HG02588 (cell line): ENCODE data around the gene SPEM1.
A peak's percentile ranks its signal among the peaks of the same experiment; 100 is the strongest.

Source experiments
- ATAC-seq: cut with Tn5 transposase; IDR thresholded peaks from one replicate; pipeline ENCODE4 v1.9.1; 2021; ENCODE audit warnings: mild to moderate bottlenecking, moderate library complexity; ENCODE audit not compliant: unreplicated experiment

The SPEM1 gene

DNA sequence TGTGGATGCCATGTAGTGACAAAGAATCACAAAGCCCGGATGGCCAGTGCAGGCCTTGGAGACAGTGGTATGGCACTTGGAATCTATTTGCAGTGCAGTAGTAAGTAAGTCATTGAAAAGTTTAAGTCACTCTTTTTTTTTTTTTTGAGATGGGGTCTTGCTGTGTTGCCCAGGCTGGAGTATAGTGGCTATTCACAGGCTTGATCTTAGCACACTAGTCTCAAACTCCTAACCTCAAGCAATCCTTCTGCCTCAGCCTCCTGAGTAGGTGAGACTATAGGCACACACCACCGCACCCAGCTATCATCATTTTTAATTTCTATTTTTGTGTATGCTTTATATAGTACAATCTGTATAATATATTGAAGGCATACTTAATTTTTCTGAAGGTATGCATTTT, 21.5 kb upstream of the SPEM1 start:
- ATAC-seq = no peak

- ATAC-seq = no peak
Measured at GRCh38 chr17:7403043-7403726, 16.9 kb upstream of the SPEM1 start.

DNA sequence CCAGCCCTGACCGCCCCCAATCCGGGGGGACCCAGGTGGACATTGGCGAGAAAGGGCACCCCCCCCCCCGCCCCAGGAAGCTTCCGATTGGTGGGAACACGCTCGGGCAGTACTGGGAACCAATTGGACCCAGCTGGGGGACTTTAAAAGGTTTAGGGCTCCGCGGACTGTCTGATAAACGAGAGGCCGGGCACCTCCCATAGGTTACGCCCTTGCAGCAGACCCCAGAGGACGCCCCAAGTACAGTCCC, 16.5 kb upstream of the SPEM1 start:
- no peak for ATAC-seq

DNA sequence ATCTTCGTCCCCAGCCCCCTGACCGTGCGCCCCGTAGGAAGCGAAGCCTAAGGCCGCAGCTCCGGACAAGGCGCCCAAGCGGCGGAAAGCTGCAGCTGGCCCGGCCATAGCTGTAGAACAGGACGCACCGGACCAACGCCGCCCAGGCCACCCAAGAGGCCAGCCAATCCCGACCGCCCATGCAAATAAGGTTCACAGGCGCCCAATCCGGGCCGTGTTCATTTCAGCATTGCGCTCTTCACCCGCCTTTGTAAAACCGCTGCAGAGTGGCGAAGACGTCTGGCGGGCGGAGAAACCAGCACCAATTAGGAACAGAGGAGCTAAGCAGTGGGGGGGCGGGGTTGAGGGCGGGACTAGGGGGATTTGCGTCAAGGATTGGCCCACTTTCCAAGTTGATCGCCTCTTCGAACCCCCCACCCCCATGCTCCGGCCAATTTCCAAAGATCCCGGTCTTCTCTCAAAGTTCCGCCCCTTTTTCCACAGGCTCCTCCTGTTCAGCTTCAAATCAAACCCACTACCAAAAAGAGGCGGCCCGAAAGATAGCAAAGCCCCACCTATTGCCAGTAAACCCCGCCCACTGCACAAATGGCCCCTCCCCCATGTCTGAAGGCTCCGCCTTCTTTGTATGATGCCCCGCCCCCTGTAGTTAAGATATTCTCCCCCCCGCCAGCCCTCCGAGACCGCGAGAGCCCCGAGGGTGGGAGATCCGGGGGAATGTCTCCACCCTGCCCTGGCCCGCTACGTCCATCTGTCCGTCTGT, 16.0 kb upstream of the SPEM1 start, which contains the start of gene TMEM256:
Gene TMEM256, minus strand, starts transcription at position 121 of the 760 bp plus-strand sequence. Its CDS starts 13 bp downstream, at position 108.
- ATAC-seq = peak; percentile 92

GRCh38 chr17:7404737-7405349, 15.3 kb upstream of the SPEM1 start:
- peak; percentile 13 for ATAC-seq

DNA sequence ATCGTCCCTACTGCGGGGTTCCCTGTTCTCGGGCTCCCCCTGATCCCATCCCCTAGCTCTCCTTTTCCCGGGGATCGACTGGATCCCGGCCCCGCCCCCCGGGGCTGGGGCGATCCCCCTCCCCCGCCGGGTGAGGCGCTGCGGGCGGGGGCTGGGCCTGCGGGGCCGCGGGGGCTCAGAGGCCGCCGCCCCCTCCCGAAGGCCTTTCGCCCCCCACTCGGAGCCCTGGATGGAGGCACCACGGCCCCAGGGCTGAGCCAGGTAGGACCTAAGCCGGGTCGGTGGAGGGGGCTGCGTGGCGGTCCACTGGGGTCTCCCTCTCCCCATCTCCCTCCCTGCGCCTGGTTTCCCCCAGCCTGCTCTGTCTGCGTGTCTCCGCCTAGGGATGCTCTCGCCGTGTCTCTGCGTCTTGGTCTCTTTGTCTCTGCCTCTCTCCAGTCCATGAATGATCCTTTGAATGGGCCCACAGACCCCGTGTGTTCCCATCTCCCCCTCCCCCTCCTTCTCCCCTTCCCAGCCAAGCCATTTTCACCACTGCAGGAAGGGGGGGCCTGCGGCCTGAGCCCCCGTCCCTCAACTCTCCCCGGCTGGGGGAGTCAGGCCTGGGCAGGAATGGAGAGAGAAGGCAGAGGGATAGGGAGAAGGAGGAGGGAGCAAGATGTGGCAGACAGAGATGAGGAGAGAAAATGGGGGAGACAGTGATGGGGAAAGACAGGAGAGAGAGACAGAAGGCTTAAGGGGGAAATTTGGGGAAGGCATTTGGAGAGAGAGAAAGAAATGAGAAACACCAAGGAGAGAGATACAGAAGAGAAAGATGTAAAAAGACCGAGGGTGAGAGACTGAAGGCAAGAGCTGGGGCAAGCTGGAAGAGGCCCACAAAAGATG, 14.5 kb upstream of the SPEM1 start:
- ATAC-seq = no peak

- no peak for ATAC-seq
Measured at GRCh38 chr17:7406235-7406825, 13.8 kb upstream of the SPEM1 start.

DNA sequence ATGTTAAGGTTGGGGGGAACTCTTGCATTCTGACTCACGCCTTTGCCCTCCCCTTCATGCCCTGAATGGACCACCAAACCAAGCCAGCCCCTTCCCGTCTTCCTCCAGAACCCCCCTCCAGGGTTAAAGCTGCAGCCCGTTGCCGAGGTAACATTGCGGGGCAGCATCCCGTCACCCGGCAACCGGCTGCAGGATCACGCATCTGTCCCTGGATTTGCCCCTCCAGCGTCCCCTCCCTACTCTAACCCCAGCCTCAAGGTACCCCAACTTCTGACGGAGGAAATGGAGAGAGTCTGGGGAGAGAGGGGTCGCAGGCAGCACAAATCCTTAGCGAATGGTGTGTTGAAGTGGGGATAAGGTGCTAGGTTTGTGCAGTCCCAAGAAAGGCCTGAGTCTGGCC, 13.0 kb upstream of the SPEM1 start:
- no peak for ATAC-seq

DNA sequence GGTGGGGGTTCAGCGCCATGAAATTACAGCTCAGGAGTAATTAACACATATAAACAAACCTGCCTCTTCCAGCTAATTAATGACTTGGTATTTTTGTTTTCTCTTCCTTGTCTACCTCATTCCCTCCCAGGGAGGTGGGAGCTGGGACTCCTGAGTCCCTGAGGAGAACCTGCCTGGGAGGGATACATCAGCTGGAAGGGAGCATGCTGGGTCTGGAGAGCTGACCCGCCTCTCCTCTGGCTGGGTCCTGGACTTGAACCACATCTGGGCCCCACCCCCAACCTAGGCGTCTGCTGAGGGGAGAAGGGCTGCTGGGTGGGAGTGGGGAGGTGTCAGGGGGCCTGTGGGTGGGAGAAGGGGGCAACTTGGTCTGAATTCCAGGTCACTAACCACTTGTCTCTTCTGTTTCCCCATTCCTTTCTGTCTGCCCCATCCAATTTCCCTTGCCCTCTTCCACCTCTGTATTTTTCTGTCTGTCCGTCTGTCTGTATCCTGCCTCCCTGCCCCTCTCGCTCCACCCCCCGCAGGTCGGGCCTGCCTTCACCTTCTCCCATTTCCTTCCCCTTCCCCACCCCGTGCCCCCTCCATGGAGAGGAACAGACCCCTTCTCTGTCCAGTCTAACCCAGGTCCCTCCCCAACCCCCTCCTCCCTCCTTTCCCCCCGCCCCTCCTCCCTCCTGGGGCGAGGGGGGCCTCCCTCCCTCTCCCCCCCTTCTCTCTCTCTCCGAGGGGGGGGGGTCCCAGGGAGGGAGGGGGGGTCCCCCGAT, 12.5 kb upstream of the SPEM1 start, which contains the start of gene NLGN2:
Gene NLGN2, plus strand, starts transcription at position 361 of the 767 bp plus-strand sequence. CDS start 411 bp downstream, outside the sequence.
- ATAC-seq = no peak

DNA sequence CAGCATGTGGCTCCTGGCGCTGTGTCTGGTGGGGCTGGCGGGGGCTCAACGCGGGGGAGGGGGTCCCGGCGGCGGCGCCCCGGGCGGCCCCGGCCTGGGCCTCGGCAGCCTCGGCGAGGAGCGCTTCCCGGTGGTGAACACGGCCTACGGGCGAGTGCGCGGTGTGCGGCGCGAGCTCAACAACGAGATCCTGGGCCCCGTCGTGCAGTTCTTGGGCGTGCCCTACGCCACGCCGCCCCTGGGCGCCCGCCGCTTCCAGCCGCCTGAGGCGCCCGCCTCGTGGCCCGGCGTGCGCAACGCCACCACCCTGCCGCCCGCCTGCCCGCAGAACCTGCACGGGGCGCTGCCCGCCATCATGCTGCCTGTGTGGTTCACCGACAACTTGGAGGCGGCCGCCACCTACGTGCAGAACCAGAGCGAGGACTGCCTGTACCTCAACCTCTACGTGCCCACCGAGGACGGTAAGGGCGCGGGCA, 11.8 kb upstream of the SPEM1 start:
- no peak for ATAC-seq

DNA sequence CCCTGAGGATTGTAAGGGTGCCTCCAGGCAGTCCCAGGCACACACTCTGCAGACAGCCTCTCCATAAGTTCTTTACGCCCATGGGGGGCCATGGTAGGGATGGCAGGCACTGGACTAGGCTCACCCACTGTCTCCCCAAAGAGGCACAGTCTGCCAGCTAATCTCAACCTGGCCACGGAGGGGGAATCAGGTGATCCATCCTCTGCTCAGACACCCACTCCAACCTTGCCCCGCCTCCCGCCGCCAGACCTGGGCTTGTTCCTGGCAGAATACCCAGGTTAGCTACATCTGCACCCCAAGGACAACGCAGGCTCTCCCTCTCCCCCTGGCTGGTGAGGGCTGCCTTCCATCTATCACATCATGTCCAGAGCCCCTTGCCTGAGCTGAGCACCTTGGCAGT, 11.3 kb upstream of the SPEM1 start:
- no peak for ATAC-seq

GRCh38 chr17:7409716-7410115, 10.4 kb upstream of the SPEM1 start:
- no peak for ATAC-seq

DNA sequence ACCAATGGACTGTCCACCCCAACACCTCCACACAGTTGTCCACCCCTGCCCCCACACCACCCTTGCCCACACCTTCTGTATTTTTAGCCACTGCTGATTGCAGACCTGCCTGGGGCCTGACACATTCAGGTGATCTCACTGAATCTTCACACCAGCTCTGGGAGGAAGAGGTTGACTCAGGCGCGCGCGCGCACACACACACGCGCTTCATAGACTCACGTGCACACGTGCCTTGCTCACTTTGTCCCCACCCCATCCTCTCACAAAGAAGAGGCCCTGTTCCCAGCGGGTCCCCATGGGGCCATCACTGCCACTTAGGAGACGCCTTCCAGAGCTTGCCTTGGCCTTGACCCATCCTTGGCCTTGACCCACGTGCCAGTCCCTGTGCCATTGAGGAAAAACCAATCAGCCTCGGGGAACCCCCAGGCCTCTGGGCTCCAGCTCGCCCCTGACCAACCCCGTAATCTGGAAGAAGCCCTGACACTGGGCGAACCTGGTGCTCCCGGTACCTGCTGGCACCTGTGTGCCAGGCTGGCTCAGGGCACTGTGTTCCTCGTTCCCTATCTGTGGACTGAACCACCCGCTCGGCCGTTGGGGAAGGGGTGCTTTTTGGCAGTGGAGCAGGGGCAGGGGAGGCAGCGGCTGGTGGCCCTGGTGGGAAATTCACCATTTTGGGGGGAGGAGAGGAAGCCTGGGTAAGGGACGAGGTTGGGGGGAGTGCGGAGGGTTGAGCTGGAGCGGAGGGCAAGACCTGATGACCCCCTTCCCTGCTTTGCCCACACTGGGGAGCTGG, 9.3 kb upstream of the SPEM1 start:
- ATAC-seq = no peak

DNA sequence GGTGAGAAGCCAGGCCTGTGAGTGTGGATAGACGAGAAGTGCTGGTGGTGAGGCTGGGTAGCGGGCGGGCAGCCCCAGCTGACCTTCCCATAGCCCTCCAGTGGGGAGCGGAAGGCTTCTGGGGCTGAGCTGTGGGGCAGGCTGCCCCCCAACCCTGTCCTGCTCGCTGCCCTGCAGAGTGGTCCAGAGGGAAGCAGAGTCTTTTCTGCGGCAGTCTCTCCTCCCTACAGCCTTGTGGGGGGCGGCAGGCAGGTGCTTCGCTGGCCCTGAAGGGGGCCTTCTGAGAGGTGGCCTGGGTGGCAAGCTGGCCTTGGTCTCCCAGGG, 8.7 kb upstream of the SPEM1 start:
- ATAC-seq = no peak

- no peak for ATAC-seq
Measured at GRCh38 chr17:7413346-7413985, 6.7 kb upstream of the SPEM1 start.

GRCh38 chr17:7414837-7415236, 5.3 kb upstream of the SPEM1 start:
- ATAC-seq = no peak

DNA sequence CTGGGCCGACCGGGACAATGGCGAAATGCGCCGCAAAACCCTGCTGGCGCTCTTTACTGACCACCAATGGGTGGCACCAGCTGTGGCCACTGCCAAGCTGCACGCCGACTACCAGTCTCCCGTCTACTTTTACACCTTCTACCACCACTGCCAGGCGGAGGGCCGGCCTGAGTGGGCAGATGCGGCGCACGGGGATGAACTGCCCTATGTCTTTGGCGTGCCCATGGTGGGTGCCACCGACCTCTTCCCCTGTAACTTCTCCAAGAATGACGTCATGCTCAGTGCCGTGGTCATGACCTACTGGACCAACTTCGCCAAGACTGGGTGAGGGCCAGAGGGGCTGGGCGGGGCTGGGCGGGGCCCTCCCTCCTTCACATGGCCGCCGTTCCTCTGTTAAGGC, 4.3 kb upstream of the SPEM1 start:
- ATAC-seq = no peak

GRCh38 chr17:7416323-7416722, 3.8 kb upstream of the SPEM1 start:
- no peak for ATAC-seq
